Stimulated activated CD4-positive, alpha-beta T cell treated with anti-CD3 and anti-CD28 coated beads, Interleukin-15, amount 100 ng/mL, for 24 hours (primary cell): Measurements from ENCODE around the gene SLC44A5.
"Not testable (repeated sequence)": the region's sequence is repeated elsewhere in the genome, so short reads cannot be mapped to it uniquely, and the experiment has no call there.

Experiments used
- DNase-seq: peaks from one replicate; pipeline ENCODE4 v3.0.0-alpha.2; 2020

SLC44A5 gene

GRCh38 chr1:75354267-75354666, 256.6 kb downstream of the SLC44A5 start:
- not testable (repeated sequence) for DNase-seq

GRCh38 chr1:75353051-75353450, 257.9 kb downstream of the SLC44A5 start:
- no peak for DNase-seq

- DNase-seq, result no peak
These were observed 265.2 kb downstream of the SLC44A5 start for GRCh38 chr1:75345538-75346292.

GRCh38 chr1:75342786-75343185, 268.1 kb downstream of the SLC44A5 start:
- no peak for DNase-seq

- DNase-seq, result no peak
These were observed 269.4 kb downstream of the SLC44A5 start for GRCh38 chr1:75341537-75341936.

- DNase-seq, result no peak
These were observed 272.1 kb downstream of the SLC44A5 start for GRCh38 chr1:75338616-75339483.

GRCh38 chr1:75334876-75335389, 276.0 kb downstream of the SLC44A5 start:
- no peak for DNase-seq

GRCh38 chr1:75330624-75331023, 280.3 kb downstream of the SLC44A5 start:
- no peak for DNase-seq

- DNase-seq, result no peak
These were observed 282.2 kb downstream of the SLC44A5 start for GRCh38 chr1:75328691-75329090.

- no peak for DNase-seq
These were observed 283.5 kb downstream of the SLC44A5 start for GRCh38 chr1:75327395-75327794.

GRCh38 chr1:75317976-75318375, 292.9 kb downstream of the SLC44A5 start:
- DNase-seq, result no peak

GRCh38 chr1:75316230-75316629, 294.7 kb downstream of the SLC44A5 start:
- DNase-seq, result no peak

GRCh38 chr1:75312620-75313019, 298.3 kb downstream of the SLC44A5 start:
- no peak for DNase-seq

- DNase-seq, result no peak
These were observed 300.8 kb downstream of the SLC44A5 start for GRCh38 chr1:75310067-75310466.

- DNase-seq, result no peak
These were observed 302.5 kb downstream of the SLC44A5 start for GRCh38 chr1:75308365-75308764.

- DNase-seq, result no peak
These were observed 305.9 kb downstream of the SLC44A5 start for GRCh38 chr1:75305061-75305460.

- no peak for DNase-seq
These were observed 317.6 kb downstream of the SLC44A5 start for GRCh38 chr1:75293270-75293669.

GRCh38 chr1:75292013-75292412, 318.9 kb downstream of the SLC44A5 start:
- no peak for DNase-seq

- no peak for DNase-seq
These were observed 334.5 kb downstream of the SLC44A5 start for GRCh38 chr1:75276385-75276784.

- no peak for DNase-seq
These were observed 335.3 kb downstream of the SLC44A5 start for GRCh38 chr1:75275631-75276030.

- DNase-seq, result no peak
These were observed 335.9 kb downstream of the SLC44A5 start for GRCh38 chr1:75274920-75275506.

GRCh38 chr1:75273110-75273509, 337.8 kb downstream of the SLC44A5 start:
- no peak for DNase-seq

GRCh38 chr1:75265792-75266191, 345.1 kb downstream of the SLC44A5 start:
- no peak for DNase-seq

- no peak for DNase-seq
These were observed 346.8 kb downstream of the SLC44A5 start for GRCh38 chr1:75264112-75264511.
